Parathyroid adenoma (tissue), 2 donors: Measurements from ENCODE around the gene FOXK2.

Source experiments
- H2AFZ ChIP-seq: fragments of 300-600 bp; sonication (generic); one replicate; pipeline ENCODE4 v1.7.0; 2017; ENCODE audit warnings: antibody characterized with exemption, mild to moderate bottlenecking
- H3K27ac ChIP-seq: fragments of 300-600 bp; sonication (generic); one replicate; pipeline ENCODE4 v1.7.0; 2017
- H3K27me3 ChIP-seq: fragments of 300-600 bp; sonication (generic); one replicate; pipeline ENCODE4 v1.7.0; 2017; ENCODE audit warnings: low read length; ENCODE audit not compliant: control insufficient read depth, insufficient read depth
- H3K36me3 ChIP-seq: fragments of 300-600 bp; sonication (generic); one replicate; pipeline ENCODE4 v1.7.0; 2017; ENCODE audit warnings: low read length; ENCODE audit not compliant: control insufficient read depth, insufficient read depth
- H3K4me1 ChIP-seq: fragments of 300-600 bp; sonication (generic); one replicate; pipeline ENCODE4 v1.7.0; 2017; ENCODE audit warnings: control low read depth
- H3K4me2 ChIP-seq: fragments of 300-600 bp; sonication (generic); one replicate; pipeline ENCODE4 v1.7.0; 2017; ENCODE audit warnings: low read length
- H3K4me3 ChIP-seq: fragments of 300-600 bp; sonication (generic); one replicate; pipeline ENCODE4 v1.7.0; 2017; ENCODE audit warnings: low read depth, low read length
- H3K79me2 ChIP-seq: fragments of 300-600 bp; sonication (generic); one replicate; pipeline ENCODE4 v1.7.0; 2017; ENCODE audit warnings: control low read depth
- H3K9ac ChIP-seq: fragments of 300-600 bp; sonication (generic); one replicate; pipeline ENCODE4 v1.7.0; 2017; ENCODE audit warnings: mild to moderate bottlenecking
- H3K9me3 ChIP-seq: fragments of 300-600 bp; sonication (generic); one replicate; pipeline ENCODE4 v1.7.0; 2017; ENCODE audit warnings: low read length; ENCODE audit not compliant: control insufficient read depth
- CTCF ChIP-seq: fragments of 300-600 bp; sonication (generic); IDR thresholded peaks from one replicate; pipeline ENCODE4 v1.7.0; 2017; ENCODE audit warnings: antibody characterized with exemption, mild to moderate bottlenecking
- donor health status: primary hyperparathyroidism.

The FOXK2 gene

GRCh38 chr17:82494236-82495055 lies 25.1 kb upstream of the FOXK2 start:
- no peak overlapping the region for H3K4me3 ChIP-seq
- H3K79me2 ChIP-seq = no peaks in the 10 kb centered on the region
- H3K9ac ChIP-seq = no peak overlapping the region
- H3K4me2 ChIP-seq = no peak overlapping the region
- no peaks in the 10 kb centered on the region for H3K9me3 ChIP-seq
- peaks cover 7% of the 10 kb centered on the region for H3K4me1 ChIP-seq
- peak overlapping the region; percentile 62 for H3K27ac ChIP-seq
- H3K36me3 ChIP-seq = no peaks in the 10 kb centered on the region
- peak overlapping the region; percentile 47 for H2AFZ ChIP-seq
- H3K27me3 ChIP-seq = no peaks in the 10 kb centered on the region
- peak; percentile 98 for TF ChIP-seq CTCF

- Histone ChIP-seq H3K27me3 (no peaks in the 10 kb centered on the region), H2AFZ (no peak overlapping the region), H3K4me1 (peaks cover 7% of the 10 kb centered on the region), H3K9ac (no peak overlapping the region), H3K79me2 (no peaks in the 10 kb centered on the region), H3K9me3 (no peaks in the 10 kb centered on the region), H3K27ac (no peak overlapping the region), H3K36me3 (no peaks in the 10 kb centered on the region), H3K4me3 (no peak overlapping the region), H3K4me2 (no peak overlapping the region)
- no peak for TF ChIP-seq CTCF
Measured at GRCh38 chr17:82495844-82496528, 23.5 kb upstream of the FOXK2 start.

GRCh38 chr17:82496529-82497434 lies 22.8 kb upstream of the FOXK2 start:
- Histone ChIP-seq H3K27ac (peak overlapping the region; percentile 69), H3K4me3 (peak overlapping the region; percentile 68), H3K79me2 (no peaks in the 10 kb centered on the region), H3K9ac (no peak overlapping the region), H3K36me3 (no peaks in the 10 kb centered on the region), H3K9me3 (no peaks in the 10 kb centered on the region), H3K27me3 (no peaks in the 10 kb centered on the region), H3K4me2 (peak overlapping the region; percentile 90), H3K4me1 (peaks cover 7% of the 10 kb centered on the region), H2AFZ (peak overlapping the region; percentile 87)
- TF ChIP-seq CTCF = no peak

- H3K4me3 ChIP-seq = peak overlapping the region; percentile 58
- TF ChIP-seq CTCF = no peak
- peaks cover 7% of the 10 kb centered on the region for H3K4me1 ChIP-seq
Measured at GRCh38 chr17:82497483-82498405, 21.8 kb upstream of the FOXK2 start.

More at GRCh38 chr17:82497483-82498405, 21.8 kb upstream of the FOXK2 start:
- H3K27me3 ChIP-seq = no peaks in the 10 kb centered on the region
- no peaks in the 10 kb centered on the region for H3K9me3 ChIP-seq
- H3K36me3 ChIP-seq = no peaks in the 10 kb centered on the region
- H3K27ac ChIP-seq = peak overlapping the region; percentile 7
- H2AFZ ChIP-seq = peak overlapping the region; percentile 70
- peak overlapping the region; percentile 80 for H3K4me2 ChIP-seq
- no peak overlapping the region for H3K9ac ChIP-seq
- no peaks in the 10 kb centered on the region for H3K79me2 ChIP-seq
